Fibroblast of lung (primary cell): ENCODE data around the gene CXCL17. TPM values are rescaled to one million over a fixed set of nuclear protein-coding genes. Genes with fewer than 3 reads are reported as not detected.

ENCODE experiments used
- DNase-seq, 2 donors: peaks; one replicate each; pipeline versions ENCODE4 v3.0.0 to v3.0.0-alpha.2; 2010; ENCODE audit warnings: low read depth in 2 of 2
- H2AFZ ChIP-seq: 2 replicates; pipeline ENCODE4 v1.5.1; 2012; ENCODE audit warnings: low read length, control low read depth, inconsistent platforms
- H3K27ac ChIP-seq: 2 replicates; pipeline ENCODE4 v1.5.1; 2011; ENCODE audit warnings: low read length, control low read depth; ENCODE audit not compliant: insufficient read depth
- H3K27me3 ChIP-seq: 2 replicates; pipeline ENCODE4 v1.5.1; 2011; ENCODE audit warnings: mild to moderate bottlenecking, low read length; ENCODE audit not compliant: control insufficient read depth, insufficient read depth
- H3K36me3 ChIP-seq: 2 replicates; pipeline ENCODE4 v1.5.1; 2011; ENCODE audit warnings: low read length; ENCODE audit not compliant: control insufficient read depth, insufficient read depth
- H3K4me1 ChIP-seq: 2 replicates; pipeline ENCODE4 v1.5.1; 2011; ENCODE audit warnings: low read length; ENCODE audit not compliant: control insufficient read depth, insufficient read depth; ENCODE audit errors: extremely low read depth
- H3K4me2 ChIP-seq: 2 replicates; pipeline ENCODE4 v1.5.1; 2011; ENCODE audit warnings: low read length, control low read depth; ENCODE audit not compliant: insufficient read depth; ENCODE audit errors: extremely low read depth
- H3K4me3 ChIP-seq, 4 experiments: fragments of 200-600 bp in 1 of 4; sonication (generic) in 1 of 4; replicated peaks in 1 of 4; 2 replicates each; pipeline ENCODE4 v1.5.1; 2011 to 2016; ENCODE audit warnings: low read length in 4 of 4, low read depth in 3 of 4, mild to moderate bottlenecking in 3 of 4, control low read depth in 2 of 4, inconsistent platforms in 1 of 4, mixed read lengths in 1 of 4; ENCODE audit not compliant: insufficient read depth in 1 of 4; ENCODE audit errors: control extremely low read depth in 1 of 4
- H3K79me2 ChIP-seq: 2 replicates; pipeline ENCODE4 v1.5.1; 2012; ENCODE audit warnings: mild to moderate bottlenecking, low read length, inconsistent platforms; ENCODE audit not compliant: control insufficient read depth, insufficient read depth
- H3K9ac ChIP-seq: 2 replicates; pipeline ENCODE4 v1.5.1; 2011; ENCODE audit warnings: mild to moderate bottlenecking, low read length, control low read depth; ENCODE audit not compliant: insufficient read depth
- H3K9me3 ChIP-seq: 2 replicates; pipeline ENCODE4 v1.5.1; 2012; ENCODE audit warnings: low read depth, low read length; ENCODE audit not compliant: control insufficient read depth, insufficient read depth
- H4K20me1 ChIP-seq: 2 replicates; pipeline ENCODE4 v1.5.1; 2011; ENCODE audit warnings: low read length; ENCODE audit not compliant: control insufficient read depth, insufficient read depth; ENCODE audit errors: extremely low read depth
- EZH2 ChIP-seq: IDR thresholded peaks from 2 replicates; pipeline ENCODE4 v1.5.1; 2012; ENCODE audit warnings: low read length, control low read depth, mild to moderate bottlenecking; ENCODE audit errors: missing control alignments
- polyA plus RNA-seq, 2 donors: library from polyadenylated mRNA; depleted of rRNA in 1 of 2; stranded (reverse) in 1 of 2; unstranded in 1 of 2; fragments of >200 nt; gene quantifications; 2 replicates each; pipeline ENCODE4 v1.2.1, GENCODE V29; 2011 to 2012; ENCODE audit warnings: missing spikeins in 1 of 2
- total RNA-seq: library from RNA; depleted of rRNA; stranded (reverse); fragments of >200 nt; gene quantifications from 2 replicates; pipeline ENCODE4 v1.2.1, GENCODE V29; 2014
- TF ChIP-seq, protein P1 (sequence below), 2 donors: IDR thresholded peaks in 1 of 2; conservative IDR thresholded peaks in 1 of 2; 1 replicate in 1 of 2; 2 replicates in 1 of 2; pipeline ENCODE4 v1.5.1; 2011 to 2012; ENCODE audit warnings: low read length in 2 of 2, control low read depth in 1 of 2, inconsistent platforms in 1 of 2, low read depth in 1 of 2, mild to moderate bottlenecking in 1 of 2

The CXCL17 gene
- total and polyA plus RNA-seq, 2 donors (not counting 1 experiment from before 2014, with no cell fraction given): not detected

DNA sequence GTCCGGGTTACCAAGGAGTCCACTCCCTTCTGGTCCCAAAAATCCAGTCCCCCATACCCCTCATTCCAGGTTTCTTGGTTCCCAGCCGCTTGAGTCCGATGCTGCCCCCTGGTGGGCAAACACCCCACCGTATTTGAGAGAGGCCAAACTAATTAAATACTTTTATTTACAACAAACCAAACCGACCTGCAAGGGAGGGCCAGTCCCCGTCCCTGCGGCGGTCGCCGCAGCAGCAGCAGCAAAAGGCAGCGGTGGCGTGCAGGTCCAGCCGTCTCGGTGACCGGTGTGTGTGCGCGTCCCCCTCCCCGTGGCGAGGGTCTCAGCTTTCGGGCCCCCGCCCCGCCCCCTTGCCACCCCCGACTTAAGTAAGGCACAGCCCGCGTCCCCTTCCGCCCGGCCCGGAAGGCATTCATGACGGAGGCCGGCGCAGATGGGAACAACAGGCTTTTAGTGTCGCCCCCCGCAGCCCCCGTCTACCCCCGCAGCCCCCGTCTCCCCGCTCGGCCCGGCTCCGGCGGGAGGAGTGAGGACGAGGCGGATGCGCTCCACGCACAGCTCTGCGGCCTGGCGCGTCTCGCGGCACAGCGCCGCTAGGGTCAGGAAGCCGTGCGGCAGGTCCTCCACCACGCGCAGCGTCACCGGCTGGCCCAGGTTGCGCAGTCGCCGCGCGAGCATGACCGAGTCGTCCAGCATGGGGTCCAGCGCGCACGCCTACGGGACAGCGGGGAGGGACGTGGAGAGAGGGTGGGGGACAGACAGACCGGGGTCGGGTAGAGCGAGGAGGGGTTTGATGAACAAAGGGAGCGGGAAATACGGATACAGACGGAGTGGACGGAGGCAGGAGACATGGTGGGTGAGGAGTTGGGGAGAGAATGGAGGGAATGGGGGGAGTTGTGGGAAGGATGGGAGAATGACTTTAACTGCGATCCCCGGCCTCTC lies 41.1 kb downstream of the CXCL17 start:
- Histone ChIP-seq H3K4me2 (peak overlapping the region; percentile 80), H3K9ac (peak overlapping the region; percentile 23), H3K27me3 (no peaks in the 10 kb centered on the region), H3K4me1 (peaks cover 6% of the 10 kb centered on the region), H3K4me3 (peak overlapping the region; percentile 44 to 59 (median 56)), H3K9me3 (no peaks in the 10 kb centered on the region), H3K36me3 (no peaks in the 10 kb centered on the region), H2AFZ (peak overlapping the region; percentile 76), H4K20me1 (no peaks in the 10 kb centered on the region), H3K27ac (no peak overlapping the region), H3K79me2 (peaks cover 2% of the 10 kb centered on the region)
- TF ChIP-seq, protein P1, sequence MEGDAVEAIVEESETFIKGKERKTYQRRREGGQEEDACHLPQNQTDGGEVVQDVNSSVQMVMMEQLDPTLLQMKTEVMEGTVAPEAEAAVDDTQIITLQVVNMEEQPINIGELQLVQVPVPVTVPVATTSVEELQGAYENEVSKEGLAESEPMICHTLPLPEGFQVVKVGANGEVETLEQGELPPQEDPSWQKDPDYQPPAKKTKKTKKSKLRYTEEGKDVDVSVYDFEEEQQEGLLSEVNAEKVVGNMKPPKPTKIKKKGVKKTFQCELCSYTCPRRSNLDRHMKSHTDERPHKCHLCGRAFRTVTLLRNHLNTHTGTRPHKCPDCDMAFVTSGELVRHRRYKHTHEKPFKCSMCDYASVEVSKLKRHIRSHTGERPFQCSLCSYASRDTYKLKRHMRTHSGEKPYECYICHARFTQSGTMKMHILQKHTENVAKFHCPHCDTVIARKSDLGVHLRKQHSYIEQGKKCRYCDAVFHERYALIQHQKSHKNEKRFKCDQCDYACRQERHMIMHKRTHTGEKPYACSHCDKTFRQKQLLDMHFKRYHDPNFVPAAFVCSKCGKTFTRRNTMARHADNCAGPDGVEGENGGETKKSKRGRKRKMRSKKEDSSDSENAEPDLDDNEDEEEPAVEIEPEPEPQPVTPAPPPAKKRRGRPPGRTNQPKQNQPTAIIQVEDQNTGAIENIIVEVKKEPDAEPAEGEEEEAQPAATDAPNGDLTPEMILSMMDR (conservative IDR thresholded peaks at IDR 0.05 in 1 of 2, IDR thresholded peaks at IDR 0.05 in 1 of 2; ENCODE audit: low read depth in 1 of 2, low read length in 2 of 2): peak; percentile 79 to 80
- TF ChIP-seq EZH2: no peak
- peak; percentile 59 to 81 for DNase-seq

DNA sequence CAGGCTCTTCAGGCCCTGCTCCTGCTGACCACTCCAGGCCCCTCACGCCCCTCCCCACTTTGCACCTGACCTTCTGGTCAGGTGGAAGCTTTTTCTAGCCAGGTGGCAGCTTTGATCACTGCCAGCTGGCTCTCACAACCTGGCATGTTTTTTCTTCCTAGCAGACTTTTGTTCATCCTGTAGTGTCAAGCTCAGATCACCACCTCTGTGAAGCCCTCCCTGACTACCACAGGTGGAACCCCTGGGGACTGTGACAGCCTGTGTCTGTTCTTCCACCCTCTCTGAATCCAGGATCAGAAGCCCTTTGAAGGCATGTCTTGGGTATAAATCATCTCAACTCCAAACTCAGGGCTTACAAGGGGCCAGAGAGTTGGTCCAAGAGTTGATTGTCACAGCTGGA lies 42.3 kb downstream of the CXCL17 start:
- DNase-seq: no peak
- Histone ChIP-seq H3K4me2 (no peak overlapping the region), H3K27ac (no peak overlapping the region), H3K27me3 (no peaks in the 10 kb centered on the region), H3K4me3 (no peak overlapping the region), H3K9me3 (no peaks in the 10 kb centered on the region), H2AFZ (no peak overlapping the region), H3K79me2 (peaks cover 2% of the 10 kb centered on the region), H3K36me3 (no peaks in the 10 kb centered on the region), H4K20me1 (no peaks in the 10 kb centered on the region), H3K9ac (no peak overlapping the region), H3K4me1 (peaks cover 6% of the 10 kb centered on the region)
- TF ChIP-seq EZH2: no peak
- TF ChIP-seq, protein P1 (conservative IDR thresholded peaks at IDR 0.05 in 1 of 2, IDR thresholded peaks at IDR 0.05 in 1 of 2; ENCODE audit: low read depth in 1 of 2, low read length in 2 of 2): no peak

- no peaks in the 10 kb centered on the region for H3K36me3 ChIP-seq
- peak overlapping the region; percentile 95 for H2AFZ ChIP-seq
- no peak for DNase-seq
- peak overlapping the region; percentile 86 for H3K27ac ChIP-seq
- no peak for TF ChIP-seq EZH2
- TF ChIP-seq, protein P1 (conservative IDR thresholded peaks at IDR 0.05 in 1 of 2, IDR thresholded peaks at IDR 0.05 in 1 of 2; ENCODE audit: low read depth in 1 of 2, low read length in 2 of 2): no peak
- peak overlapping the region; percentile 64 for H3K9ac ChIP-seq
- H3K4me1 ChIP-seq: peaks cover 6% of the 10 kb centered on the region
- no peaks in the 10 kb centered on the region for H3K9me3 ChIP-seq
- H4K20me1 ChIP-seq: no peaks in the 10 kb centered on the region
- H3K4me2 ChIP-seq: peak overlapping the region; percentile 94
- H3K79me2 ChIP-seq: peaks cover 2% of the 10 kb centered on the region
- H3K27me3 ChIP-seq: no peaks in the 10 kb centered on the region
- peak overlapping the region; percentile 64 to 79 (median 73) for H3K4me3 ChIP-seq
Measured at GRCh38 chr19:42397263-42398166, 45.2 kb downstream of the CXCL17 start.
